ENCODE results near the gene DYSF.

The DYSF gene

DNA sequence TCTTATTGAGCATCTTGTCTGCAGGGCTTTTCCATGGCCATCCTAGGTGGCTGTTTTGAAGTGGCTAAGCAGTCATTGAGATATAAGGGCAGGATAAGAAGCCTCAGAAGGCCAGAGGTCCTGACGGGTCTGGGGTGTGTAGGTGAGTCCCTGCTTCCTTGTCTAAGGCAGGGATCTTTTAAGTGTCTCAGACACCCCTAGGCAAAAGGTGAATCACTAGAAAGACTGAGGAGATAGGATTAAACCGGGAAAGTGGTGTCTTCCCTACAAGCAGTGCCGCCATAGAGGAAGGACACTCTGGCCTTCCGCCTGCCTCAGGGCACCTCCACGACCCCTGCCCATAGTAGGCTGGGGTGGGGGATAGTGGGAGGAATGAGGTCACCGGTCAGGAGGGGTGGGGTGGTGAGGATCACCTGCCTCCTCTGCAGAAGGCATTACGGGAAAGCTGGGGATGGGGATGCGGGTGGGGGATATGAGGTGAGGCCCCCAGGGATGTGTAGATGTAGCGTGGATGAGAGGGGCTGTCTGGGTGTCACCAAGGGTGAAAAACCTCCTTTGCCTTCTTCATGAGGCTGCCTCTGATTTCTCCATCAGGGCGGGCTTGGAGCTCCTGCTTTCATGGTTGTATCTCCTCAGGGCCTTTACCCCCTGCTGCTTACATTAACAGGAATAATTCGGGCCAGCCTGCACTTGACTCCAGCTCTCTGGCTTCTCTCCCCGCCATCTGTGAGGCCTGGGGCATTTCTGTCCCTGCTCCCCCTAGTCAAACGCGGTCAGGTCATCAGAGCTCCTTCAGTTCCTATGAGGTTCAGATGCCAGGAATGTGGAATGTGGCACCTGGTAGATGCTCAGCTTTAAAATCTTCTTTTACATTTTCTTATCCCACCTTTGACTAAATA is 244.0 kb downstream of the DYSF start:
- TF ChIP-seq, protein P1, sequence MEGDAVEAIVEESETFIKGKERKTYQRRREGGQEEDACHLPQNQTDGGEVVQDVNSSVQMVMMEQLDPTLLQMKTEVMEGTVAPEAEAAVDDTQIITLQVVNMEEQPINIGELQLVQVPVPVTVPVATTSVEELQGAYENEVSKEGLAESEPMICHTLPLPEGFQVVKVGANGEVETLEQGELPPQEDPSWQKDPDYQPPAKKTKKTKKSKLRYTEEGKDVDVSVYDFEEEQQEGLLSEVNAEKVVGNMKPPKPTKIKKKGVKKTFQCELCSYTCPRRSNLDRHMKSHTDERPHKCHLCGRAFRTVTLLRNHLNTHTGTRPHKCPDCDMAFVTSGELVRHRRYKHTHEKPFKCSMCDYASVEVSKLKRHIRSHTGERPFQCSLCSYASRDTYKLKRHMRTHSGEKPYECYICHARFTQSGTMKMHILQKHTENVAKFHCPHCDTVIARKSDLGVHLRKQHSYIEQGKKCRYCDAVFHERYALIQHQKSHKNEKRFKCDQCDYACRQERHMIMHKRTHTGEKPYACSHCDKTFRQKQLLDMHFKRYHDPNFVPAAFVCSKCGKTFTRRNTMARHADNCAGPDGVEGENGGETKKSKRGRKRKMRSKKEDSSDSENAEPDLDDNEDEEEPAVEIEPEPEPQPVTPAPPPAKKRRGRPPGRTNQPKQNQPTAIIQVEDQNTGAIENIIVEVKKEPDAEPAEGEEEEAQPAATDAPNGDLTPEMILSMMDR (conservative IDR thresholded peaks at IDR 0.05; ENCODE audit: low read depth, low read length), result no peak

DNA sequence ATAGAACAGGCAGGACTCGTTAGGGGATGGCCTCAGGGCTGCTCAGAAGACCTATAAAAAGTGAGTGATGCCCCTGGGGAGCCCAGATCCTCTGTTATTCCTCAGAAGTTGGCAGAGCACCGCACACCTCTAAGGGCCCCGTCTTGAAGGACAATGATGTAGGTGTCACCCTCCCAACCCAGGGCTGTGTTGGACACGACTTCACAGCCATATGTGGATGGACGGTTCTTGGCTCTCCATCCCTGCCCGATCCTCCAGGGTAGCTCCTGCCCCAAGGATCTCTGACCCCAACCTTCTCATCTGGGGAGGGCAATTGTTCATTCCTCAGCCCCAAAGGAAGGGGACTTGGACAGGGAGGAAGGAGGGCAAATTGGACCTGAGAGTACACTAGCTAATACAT is 246.1 kb downstream of the DYSF start:
- H3K4me3 ChIP-seq (ENCODE audit: low read length), result no peak overlapping the region
- TF ChIP-seq, protein P1 (conservative IDR thresholded peaks at IDR 0.05; ENCODE audit: low read depth, low read length), result no peak
- no peak for DNase-seq (ENCODE audit: low read depth)

More for the DNA sequence above, 244.0 kb downstream of the DYSF start:
- H3K4me3 ChIP-seq (ENCODE audit: low read length), result no peak overlapping the region
- no peak for DNase-seq (ENCODE audit: low read depth)

DNA sequence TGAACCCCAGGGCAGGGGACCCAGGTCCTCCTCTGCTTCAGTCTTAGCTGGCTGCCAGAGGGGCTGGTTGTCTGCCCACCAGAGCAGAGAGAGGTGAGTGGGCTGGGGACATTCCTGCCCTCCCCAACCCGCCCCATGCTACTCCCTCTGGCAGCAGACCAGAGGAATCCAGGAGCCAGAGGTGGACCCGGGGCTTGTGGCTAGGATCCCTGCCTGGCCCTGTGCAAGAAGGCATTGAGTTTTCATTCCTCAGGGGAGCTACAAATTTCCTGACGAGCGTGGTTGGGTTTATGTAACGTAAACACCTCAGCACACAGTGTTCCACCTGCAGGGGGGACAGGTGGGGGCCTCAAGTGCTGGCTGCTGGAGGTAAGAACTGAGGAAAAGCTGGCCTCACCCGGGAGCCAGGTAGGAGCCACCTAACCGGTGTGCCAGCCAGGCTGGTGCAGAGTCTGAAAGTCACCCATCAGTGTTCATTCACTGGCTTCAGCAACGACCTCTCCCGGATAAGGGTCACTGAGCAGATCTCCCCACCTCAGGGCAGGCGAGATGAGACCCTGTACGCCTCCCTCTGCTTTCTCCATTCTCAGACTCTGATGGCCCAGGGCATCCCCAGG is 246.8 kb downstream of the DYSF start:
- no peak overlapping the region for H3K4me3 ChIP-seq (ENCODE audit: low read length)
- no peak for DNase-seq (ENCODE audit: low read depth)
- TF ChIP-seq, protein P1 (conservative IDR thresholded peaks at IDR 0.05; ENCODE audit: low read depth, low read length), result no peak

DNA sequence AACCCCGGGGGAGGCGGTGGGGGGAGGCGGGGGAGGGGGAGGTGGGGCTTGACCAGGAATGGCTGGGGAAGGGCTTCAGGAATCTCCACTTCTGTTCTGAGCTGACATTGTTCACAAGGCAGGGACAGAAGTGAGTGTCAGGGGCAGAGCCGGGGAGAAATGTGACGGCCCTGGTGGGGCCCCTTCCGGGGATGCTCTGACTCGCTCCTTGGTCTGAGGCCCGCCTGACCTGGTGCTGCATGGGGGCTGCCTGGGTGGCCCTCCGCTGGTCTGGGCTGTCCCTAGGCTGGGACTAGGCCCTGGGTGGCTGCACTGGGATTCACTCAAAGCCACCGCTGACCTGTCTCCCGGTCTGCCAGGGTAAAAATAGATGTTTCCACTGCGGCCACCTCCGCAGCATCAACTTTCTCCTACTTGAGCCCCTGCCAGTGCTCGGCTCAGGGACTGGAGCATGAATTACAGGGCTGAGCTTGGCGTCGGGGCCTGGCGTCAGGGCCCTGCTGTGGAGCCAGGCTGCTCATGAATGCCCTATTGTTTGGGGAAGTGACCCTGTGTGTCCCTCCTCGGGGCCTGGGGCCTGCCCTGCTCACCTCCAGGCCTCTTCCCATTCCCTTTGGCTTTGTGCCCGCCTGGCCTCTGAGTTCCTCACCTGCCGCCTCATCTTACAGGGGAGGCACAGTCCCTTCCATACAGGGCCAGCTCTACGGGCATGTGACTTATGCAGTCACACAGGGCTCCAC is 247.5 kb downstream of the DYSF start:
- DNase-seq (ENCODE audit: low read depth), result no peak
- TF ChIP-seq, protein P1 (conservative IDR thresholded peaks at IDR 0.05; ENCODE audit: low read depth, low read length), result no peak
- H3K4me3 ChIP-seq (ENCODE audit: low read length), result no peak overlapping the region

DNA sequence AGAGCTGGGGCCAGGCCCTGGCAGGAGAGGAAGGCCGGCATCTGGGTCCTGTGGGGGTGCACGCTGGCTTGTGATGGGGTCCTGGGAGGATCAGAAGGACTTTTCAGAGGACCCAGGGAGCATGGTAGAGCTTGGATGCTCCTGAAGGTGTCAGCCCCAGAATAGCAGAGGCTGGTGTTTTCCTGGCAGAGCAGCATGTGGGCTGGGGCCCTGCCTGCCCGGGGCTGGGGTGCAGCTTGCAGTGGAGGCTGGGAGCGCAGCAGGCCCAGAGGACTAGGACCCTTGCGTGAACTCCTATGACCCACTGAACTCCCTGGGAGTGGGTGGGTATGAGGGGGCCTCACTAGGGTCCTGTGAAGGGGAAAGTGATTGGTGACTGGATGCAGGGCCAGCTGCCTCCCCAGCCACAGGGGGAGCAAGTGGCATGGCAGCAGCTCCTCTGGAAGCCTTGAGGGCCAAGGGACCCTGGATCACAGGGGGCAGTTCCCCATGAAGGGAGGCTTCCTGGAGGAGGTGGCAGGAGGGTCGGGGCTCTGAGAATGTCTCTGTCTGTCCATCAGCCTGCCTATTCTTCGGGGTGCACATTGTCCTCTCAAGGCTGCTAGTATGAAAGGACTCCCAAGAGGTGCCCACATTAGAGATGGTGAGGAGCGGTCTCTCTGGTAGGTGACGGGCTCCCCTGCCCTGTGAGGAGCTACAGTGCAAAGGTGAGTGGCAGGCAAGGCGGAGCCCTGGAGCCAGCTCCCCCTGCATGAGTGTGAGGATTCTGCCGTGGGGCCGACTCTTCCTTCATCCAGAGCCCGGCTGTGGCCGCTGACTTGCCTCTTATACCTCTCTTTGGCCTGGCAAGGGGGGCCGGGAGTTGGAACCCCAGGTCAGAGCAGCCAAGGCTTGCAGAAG is 249.0 kb downstream of the DYSF start:
- no peak for DNase-seq (ENCODE audit: low read depth)
- TF ChIP-seq, protein P1 (conservative IDR thresholded peaks at IDR 0.05; ENCODE audit: low read depth, low read length), result no peak
- H3K4me3 ChIP-seq (ENCODE audit: low read length), result no peak overlapping the region
